ENCODE measurements around the gene SLC15A3.
A peak's percentile ranks its signal among the peaks of the same experiment; 100 is the strongest.
"Not testable (repeated sequence)": the region's sequence is repeated elsewhere in the genome, so short reads cannot be mapped to it uniquely, and the experiment has no call there.

SLC15A3 gene

GRCh38 chr11:60974316-60974715, 22.3 kb upstream of the SLC15A3 start:
- not testable (repeated sequence) for DNase-seq

DNA sequence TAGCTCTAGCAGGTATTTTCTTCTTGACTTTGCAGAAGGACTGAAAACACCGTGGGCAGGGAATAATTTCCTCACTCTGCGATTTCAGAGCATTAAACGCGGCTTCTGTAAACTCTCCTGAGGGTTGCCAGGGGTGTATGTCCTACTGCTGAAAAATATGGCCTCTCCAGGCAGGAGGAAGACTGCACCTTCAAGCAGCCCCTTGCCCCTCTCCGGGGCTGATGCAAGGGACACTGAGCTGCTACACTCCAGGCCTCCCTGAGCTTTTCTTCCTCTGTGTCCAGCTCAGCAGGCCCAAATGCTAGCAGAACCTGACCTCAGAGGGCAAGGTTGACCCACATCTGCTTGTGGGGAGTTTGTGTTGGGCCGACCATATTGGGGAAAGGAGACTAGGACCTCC, 21.7 kb upstream of the SLC15A3 start:
- no peak for DNase-seq

DNA sequence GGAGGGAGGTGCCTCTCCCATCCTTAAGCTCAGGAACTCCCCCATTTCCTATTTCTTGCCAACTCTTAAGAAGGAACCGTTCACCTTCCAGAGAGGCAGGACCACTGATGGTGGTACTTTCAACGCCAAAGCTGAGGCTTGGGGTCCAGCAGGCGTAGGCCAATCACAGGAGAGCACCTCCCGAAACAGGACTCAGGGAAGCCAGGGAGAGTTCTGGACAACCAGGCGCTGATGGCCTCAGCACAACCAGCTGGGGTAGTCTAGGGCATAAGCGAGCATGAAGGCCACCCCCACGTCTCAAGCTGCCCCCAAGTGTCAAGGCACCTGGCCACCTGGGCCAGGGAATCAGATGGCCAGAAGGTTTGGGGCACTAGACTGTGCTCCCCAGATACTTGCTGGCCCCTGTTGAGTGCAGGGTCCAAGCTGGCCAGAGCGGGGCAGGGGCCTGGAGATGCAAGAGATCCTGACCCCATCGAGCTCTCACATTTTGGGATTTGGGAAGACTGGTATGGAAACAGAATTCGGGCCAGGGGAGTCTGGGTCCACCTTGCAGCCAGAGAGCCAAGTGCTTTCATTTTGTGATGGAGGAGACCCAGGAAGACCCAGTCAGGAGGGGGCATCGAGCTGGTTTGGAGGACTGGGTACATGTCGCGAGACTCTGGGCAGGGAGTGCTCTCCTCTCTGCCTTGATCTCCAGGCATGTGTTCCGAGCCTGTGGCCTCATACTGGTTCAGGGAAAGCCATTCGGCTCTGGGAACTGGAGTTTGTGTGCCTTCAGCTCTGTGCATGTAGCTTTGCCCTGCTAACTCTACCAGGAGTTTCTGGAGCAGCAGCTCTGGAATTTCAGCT, 20.4 kb upstream of the SLC15A3 start:
- no peak for DNase-seq

- DNase-seq, result no peak
These were observed 19.5 kb upstream of the SLC15A3 start, which contains the start of gene CD6 for GRCh38 chr11:60971520-60971919. Gene CD6 (plus strand): TSS chr11:60971680. CDS start chr11:60971866, 186 bp downstream.

- DNase-seq, result no peak
These were observed 18.9 kb upstream of the SLC15A3 start for GRCh38 chr11:60970890-60971289.

GRCh38 chr11:60970369-60970774, 18.4 kb upstream of the SLC15A3 start:
- DNase-seq, result peak; percentile 44

DNA sequence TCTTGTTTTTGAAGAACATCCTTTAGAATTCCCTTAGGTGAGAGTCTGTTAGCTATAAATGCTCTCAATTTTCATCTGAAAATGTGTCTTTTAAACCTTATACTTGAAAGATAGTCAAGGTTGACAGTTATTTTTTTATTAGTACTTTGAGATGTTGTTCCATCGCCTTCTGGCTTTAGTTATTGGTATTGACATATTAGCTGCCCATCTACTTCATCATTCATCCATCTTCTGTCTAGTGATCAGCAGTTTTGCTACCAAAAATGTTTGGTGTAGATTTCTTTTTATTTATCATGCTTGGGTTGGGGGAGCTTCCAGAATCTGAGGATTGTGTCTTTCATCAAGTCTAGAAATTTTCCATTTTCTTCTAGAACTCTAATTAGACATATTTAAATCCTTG, 16.2 kb upstream of the SLC15A3 start:
- no peak for DNase-seq

DNA sequence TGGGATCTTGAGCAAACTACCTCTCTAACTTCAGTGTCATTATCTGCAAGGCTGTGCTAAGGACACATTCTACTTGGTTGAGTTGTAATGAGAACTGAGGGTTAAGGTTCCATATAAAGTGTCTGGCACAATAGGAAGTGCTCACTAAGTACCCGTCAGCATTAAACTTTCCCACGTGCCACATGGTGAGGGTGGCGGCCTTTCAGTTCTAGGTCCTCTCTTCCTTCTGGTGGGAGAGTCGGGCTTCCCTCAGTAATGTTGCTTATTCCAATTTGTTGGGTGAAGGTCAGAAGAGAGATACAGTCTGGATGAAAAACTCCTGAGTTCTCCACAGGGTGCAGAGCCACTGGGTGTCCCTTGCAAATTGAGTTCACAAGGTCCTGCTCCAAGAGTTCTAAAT, 14.9 kb upstream of the SLC15A3 start:
- no peak for DNase-seq

- no peak for DNase-seq
These were observed 12.8 kb upstream of the SLC15A3 start for GRCh38 chr11:60964801-60965200.

DNA sequence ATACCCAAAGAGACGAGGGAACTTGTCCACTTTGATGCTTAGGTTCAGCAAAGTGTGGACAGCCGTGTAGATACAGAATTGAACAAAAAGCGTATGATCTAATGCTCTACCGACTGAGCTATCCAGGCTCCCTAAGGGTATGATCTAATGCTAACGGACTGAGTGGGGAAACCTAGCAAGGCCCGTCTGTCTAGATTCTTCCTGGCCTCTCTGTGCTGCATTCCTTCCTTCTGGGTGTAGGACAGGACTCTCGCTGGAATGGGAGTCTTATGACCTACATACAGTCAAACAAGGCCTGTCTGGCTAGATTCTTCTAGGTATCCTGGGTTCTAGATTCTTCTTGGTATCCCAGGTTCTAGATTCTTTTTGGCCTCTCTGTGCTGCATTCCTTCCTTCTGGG, 8.4 kb upstream of the SLC15A3 start:
- DNase-seq, result no peak

- DNase-seq, result no peak
These were observed 7.5 kb upstream of the SLC15A3 start for GRCh38 chr11:60959431-60959830.

- no peak for DNase-seq
These were observed 5.2 kb upstream of the SLC15A3 start for GRCh38 chr11:60957188-60957587.

DNA sequence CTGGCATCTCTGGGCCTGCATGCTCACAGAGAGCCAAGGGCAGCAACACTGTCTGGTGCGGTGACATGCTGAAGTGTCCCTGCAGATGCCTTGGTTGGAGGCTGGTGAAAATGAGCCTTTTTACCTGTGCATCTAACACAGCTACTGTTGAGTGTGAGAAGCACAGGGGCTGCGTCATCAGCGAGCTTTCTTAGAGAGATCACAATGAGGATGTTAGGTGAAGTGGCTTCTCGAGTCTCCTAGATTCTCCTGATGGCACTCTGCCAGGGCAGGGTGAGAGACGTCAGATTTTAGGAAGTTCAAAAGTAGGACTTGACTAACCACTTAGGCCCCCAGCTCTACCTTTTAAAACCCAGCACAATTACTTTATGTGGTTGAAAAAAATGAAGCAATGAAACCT, 3.6 kb upstream of the SLC15A3 start:
- no peak for DNase-seq

DNA sequence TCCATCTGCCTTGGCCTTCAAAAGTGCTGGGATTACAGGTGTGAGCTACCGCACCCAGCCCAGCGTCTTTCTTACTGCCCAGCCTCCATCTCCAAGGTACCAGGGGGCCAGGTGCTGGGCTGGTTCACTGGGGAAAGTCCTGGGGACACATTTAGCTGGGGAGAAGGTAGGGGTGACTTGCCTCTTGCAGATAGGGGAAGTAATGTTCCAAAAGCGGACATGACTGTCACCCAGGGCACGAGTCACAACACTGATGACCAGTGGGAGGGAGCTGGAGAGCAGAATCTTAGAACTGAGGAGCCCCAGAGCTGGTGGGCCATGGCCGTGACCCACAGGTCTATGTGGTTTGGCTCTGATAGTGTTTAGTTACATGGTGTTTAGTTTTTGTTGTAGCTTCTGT, 2.4 kb upstream of the SLC15A3 start:
- DNase-seq, result no peak

- DNase-seq, result no peak
These were observed 1.8 kb upstream of the SLC15A3 start for GRCh38 chr11:60953781-60954180.

GRCh38 chr11:60952742-60953170, 780 bp upstream of the SLC15A3 start:
- DNase-seq, result no peak

GRCh38 chr11:60951606-60951903, 421 bp downstream of the SLC15A3 start:
- no peak for DNase-seq

- no peak for DNase-seq
These were observed 907 bp downstream of the SLC15A3 start for GRCh38 chr11:60950933-60951605.

DNA sequence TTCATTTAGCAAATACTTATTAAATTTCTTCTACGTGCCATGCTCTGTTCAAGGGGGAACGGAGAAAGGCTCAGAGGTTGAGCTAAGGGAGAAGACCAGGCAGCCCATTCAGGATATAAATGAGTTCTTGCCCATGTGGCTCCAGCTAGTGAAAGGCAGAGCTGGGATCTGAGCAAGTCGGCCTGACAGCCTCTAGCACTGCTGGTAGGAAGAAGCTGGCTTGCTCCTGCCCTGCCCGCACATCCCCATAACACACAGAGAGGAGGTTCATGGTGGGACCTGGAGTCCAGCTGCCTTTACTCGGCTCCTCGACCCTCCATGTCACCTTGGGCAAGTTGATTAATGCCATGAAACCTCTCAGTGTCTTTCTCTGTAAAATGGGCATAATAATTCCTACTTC, 2.0 kb downstream of the SLC15A3 start:
- peak; percentile 11 for DNase-seq

- no peak for DNase-seq
These were observed 3.7 kb downstream of the SLC15A3 start for GRCh38 chr11:60948250-60948649.

DNA sequence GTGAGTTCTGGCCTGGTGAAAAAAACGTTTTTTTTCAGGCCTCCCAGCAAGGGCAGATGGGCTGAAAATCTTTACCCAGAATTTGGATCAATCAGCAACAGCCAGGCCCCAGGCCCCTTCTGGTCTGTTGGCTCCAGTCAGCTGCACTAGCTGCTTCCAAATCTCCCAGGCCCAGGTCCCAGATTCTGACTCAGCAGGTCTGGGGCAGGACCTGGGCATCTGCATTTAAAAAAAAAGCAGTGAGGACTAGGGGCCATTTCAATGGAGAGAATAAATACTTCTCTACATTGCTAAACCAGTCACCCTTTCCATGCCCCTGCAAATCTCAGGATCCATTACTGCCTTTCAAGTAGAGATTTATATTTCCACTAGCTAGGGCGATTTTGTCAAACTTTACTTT, 4.3 kb downstream of the SLC15A3 start:
- no peak for DNase-seq

GRCh38 chr11:60946601-60947264, 5.2 kb downstream of the SLC15A3 start:
- no peak for DNase-seq

DNA sequence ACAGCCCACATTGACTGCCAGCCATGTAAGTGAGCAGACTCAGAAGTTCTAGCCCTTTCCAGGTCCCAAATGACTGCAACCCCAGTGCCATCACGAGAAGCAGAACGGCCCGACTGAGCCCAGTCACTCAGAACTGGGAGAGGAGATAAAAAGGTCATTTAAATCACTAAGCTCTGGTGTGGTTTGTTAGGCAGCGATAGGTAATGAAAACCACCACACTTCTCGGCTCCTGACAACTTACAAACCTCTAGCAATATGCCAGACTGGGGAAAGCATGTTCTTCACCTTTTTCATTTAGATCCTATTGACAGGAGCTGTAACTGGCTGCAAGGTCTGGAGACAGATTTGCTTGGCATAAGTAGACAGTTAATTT, 6.7 kb downstream of the SLC15A3 start:
- DNase-seq, result no peak
